Pulmonary artery endothelial cell (primary cell): Measurements from ENCODE around the gene GPANK1. TPM values are rescaled to one million over a fixed set of nuclear protein-coding genes. Genes with fewer than 3 reads are reported as not detected.

Source experiments
- DNase-seq: peaks from one replicate; pipeline ENCODE4 v3.0.0-alpha.2; 2011; ENCODE audit warnings: low read depth, low spot score
- total RNA-seq: library from RNA; depleted of rRNA; stranded (reverse); fragments of >200 nt; gene quantifications from 2 replicates; pipeline ENCODE4 v1.2.3, GENCODE V29; 2014

GPANK1 gene
- total RNA-seq, 1 donor from 2014 or later: 12.5 TPM

- DNase-seq: no peak
Measured at GRCh38 chr6:31642798-31643570, 21.8 kb downstream of the GPANK1 start.

GRCh38 chr6:31641370-31641769 is 23.4 kb downstream of the GPANK1 start:
- no peak for DNase-seq

GRCh38 chr6:31640612-31641011 is 24.2 kb downstream of the GPANK1 start:
- DNase-seq: no peak

- no peak for DNase-seq
Measured at GRCh38 chr6:31639449-31639861, 25.3 kb downstream of the GPANK1 start.

GRCh38 chr6:31639043-31639442 is 25.8 kb downstream of the GPANK1 start:
- DNase-seq: no peak

- DNase-seq: no peak
Measured at GRCh38 chr6:31636698-31637596, 27.9 kb downstream of the GPANK1 start.

GRCh38 chr6:31634969-31635575 is 29.7 kb downstream of the GPANK1 start:
- no peak for DNase-seq

- no peak for DNase-seq
Measured at GRCh38 chr6:31634131-31634530, 30.7 kb downstream of the GPANK1 start.

- DNase-seq: no peak
Measured at GRCh38 chr6:31633447-31633846, 31.4 kb downstream of the GPANK1 start.

GRCh38 chr6:31632279-31632946 is 32.4 kb downstream of the GPANK1 start:
- no peak for DNase-seq

- DNase-seq: no peak
Measured at GRCh38 chr6:31631681-31632278, 33.0 kb downstream of the GPANK1 start.

- DNase-seq: no peak
Measured at GRCh38 chr6:31631209-31631608, 33.6 kb downstream of the GPANK1 start.

GRCh38 chr6:31630177-31630934 is 34.4 kb downstream of the GPANK1 start:
- DNase-seq: no peak

- no peak for DNase-seq
Measured at GRCh38 chr6:31629014-31629413, 35.8 kb downstream of the GPANK1 start.

GRCh38 chr6:31627690-31628287 is 37.0 kb downstream of the GPANK1 start:
- DNase-seq: no peak

- no peak for DNase-seq
Measured at GRCh38 chr6:31626952-31627351, 37.8 kb downstream of the GPANK1 start.

GRCh38 chr6:31624070-31624469 is 40.7 kb downstream of the GPANK1 start:
- no peak for DNase-seq

GRCh38 chr6:31622684-31623091 is 42.1 kb downstream of the GPANK1 start:
- DNase-seq: no peak

GRCh38 chr6:31621991-31622390 is 42.8 kb downstream of the GPANK1 start:
- DNase-seq: no peak
